DND-41 (cell line): ENCODE measurements around the gene TTBK1.

Experiments used
- ATAC-seq: fragments of 200-7000 bp; cut with Tn5 transposase; 3 replicates; pipeline ENCODE4 v1.9.1; 2021; ENCODE audit warnings: low read depth; ENCODE audit not compliant: insufficient read depth
- DNase-seq: peaks from one replicate; pipeline ENCODE4 v3.0.0-alpha.2; 2020
- H2AFZ ChIP-seq: 2 replicates; pipeline ENCODE4 v1.6.0; 2012; ENCODE audit warnings: low read depth, low read length
- H3K27ac ChIP-seq: 2 replicates; pipeline ENCODE4 v1.5.1; 2012; ENCODE audit warnings: low read length, inconsistent platforms
- H3K27me3 ChIP-seq: fragments of 200-600 bp; sonication (generic); 2 replicates; pipeline ENCODE4 v1.6.0; 2012; ENCODE audit warnings: low read length, mild to moderate bottlenecking, inconsistent platforms; ENCODE audit not compliant: insufficient read depth, poor library complexity
- H3K36me3 ChIP-seq: 2 replicates; pipeline ENCODE4 v1.5.1; 2012; ENCODE audit warnings: low read length, inconsistent platforms; ENCODE audit not compliant: insufficient read depth
- H3K4me1 ChIP-seq: 2 replicates; pipeline ENCODE4 v1.5.1; 2012; ENCODE audit warnings: mild to moderate bottlenecking, low read length; ENCODE audit not compliant: insufficient read depth
- H3K4me2 ChIP-seq: 2 replicates; pipeline ENCODE4 v1.6.0; 2012; ENCODE audit warnings: mild to moderate bottlenecking, moderate library complexity, low read length, inconsistent platforms; ENCODE audit not compliant: insufficient read depth
- H3K4me3 ChIP-seq, 2 experiments: fragments of 200-600 bp in 1 of 2; shearing (Covaris generic) in 1 of 2; 2 replicates each; pipeline ENCODE4 v1.5.1; 2012 to 2016; ENCODE audit warnings: inconsistent platforms in 2 of 2, low read length in 2 of 2, mild to moderate bottlenecking in 2 of 2, low read depth in 1 of 2, moderate library complexity in 1 of 2
- H3K79me2 ChIP-seq: 2 replicates; pipeline ENCODE4 v1.6.0; 2012; ENCODE audit warnings: low read length, inconsistent platforms; ENCODE audit not compliant: insufficient read depth
- H3K9ac ChIP-seq: 2 replicates; pipeline ENCODE4 v1.6.0; 2012; ENCODE audit warnings: low read depth, mild to moderate bottlenecking, inconsistent platforms, low read length, moderate library complexity
- H3K9me3 ChIP-seq: 2 replicates; pipeline ENCODE4 v1.5.1; 2012; ENCODE audit warnings: low read length, moderate library complexity, mild to moderate bottlenecking, inconsistent platforms; ENCODE audit not compliant: insufficient read depth, severe bottlenecking
- H4K20me1 ChIP-seq: 2 replicates; pipeline ENCODE4 v1.6.0; 2012; ENCODE audit warnings: low read length; ENCODE audit not compliant: insufficient read depth
- EZH2 ChIP-seq: IDR thresholded peaks from 3 replicates; pipeline ENCODE4 v1.6.1; 2012; ENCODE audit warnings: borderline replicate concordance, low read depth, mild to moderate bottlenecking, moderate library complexity, low read length, inconsistent platforms; ENCODE audit not compliant: severe bottlenecking
- TF ChIP-seq, protein P1 (sequence below): IDR thresholded peaks from 2 replicates; pipeline ENCODE4 v1.5.1; 2012; ENCODE audit warnings: borderline replicate concordance, low read length, moderate library complexity, mild to moderate bottlenecking; ENCODE audit not compliant: poor library complexity, severe bottlenecking; ENCODE audit errors: extremely low read depth

TTBK1 gene

DNA sequence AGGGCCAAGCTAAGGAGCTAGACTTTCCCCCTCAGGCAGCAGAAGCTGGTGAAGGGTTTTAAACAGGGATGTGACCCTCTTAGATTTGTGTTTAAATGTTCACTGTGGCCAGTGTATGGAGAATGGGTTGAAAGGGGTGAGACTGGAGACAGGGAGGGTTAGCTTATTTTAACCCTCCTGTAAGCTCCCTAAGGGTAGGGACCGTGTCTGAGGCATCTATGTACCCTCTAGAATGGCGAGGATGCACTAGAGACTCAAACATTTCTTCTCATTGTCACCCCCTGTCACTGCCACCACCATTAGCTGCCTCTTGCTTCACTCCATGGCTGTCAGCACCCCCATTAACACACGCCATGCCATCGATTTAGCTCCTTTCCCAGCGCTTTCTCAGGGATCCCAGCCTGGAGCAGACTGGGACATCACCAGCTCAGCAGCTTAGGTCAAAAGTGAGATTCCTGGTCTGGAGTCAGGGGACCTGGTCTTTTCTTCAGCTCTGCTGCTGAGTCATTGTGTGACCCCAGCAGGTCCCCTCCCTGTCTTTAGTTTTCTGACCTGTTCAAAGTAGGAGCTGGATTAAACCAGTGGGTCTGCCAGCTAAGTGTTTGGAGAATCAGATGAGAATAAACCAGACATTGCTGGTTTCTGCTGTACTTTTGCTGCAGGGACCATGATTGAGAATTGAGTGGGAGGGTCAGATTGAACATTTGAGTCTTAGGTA lies 53.7 kb downstream of the TTBK1 start:
- DNase-seq = no peak
- H3K9me3 ChIP-seq = no peaks in the 10 kb centered on the region

DNA sequence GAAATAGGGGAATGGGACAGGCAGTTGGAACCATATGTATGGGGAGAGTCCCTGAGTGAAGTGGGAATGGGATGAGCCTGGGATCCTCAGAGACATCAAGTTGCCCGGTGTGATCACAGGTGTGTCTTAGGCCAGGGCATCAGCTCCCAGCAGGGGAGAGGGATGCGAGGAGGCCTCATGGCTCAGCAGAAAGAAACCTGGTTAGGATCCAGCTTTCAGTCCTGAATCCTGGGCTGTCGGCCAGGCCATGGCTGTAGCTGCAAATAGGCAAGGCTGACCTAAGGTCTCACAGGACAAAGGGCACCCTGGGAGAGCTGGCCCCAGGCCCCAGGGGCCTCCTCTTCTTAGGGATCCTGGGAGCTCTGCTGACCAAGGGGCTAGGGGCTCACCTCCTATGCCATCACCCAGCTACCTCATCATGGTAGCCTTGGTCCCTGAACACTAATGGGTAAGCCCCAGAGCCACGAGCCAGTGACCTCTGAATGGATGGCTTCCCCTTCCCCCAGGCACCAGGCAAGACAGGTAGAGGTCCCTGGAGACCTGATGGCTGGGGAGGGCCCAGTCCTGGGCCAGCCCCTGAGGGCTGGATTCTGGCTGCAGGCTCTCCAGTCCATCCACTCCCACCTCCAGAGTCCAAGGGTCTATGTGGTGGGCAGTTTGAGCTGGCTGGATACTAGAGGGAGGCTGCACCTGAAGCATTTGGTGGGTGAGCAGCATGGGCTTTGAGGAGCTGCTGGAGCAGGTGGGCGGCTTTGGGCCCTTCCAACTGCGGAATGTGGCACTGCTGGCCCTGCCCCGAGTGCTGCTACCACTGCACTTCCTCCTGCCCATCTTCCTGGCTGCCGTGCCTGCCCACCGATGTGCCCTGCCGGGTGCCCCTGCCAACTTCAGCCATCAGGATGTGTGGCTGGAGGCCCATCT lies 54.6 kb downstream of the TTBK1 start, which contains the start of gene SLC22A7:
Gene SLC22A7 (plus strand): TSS at position 617 of the 921 bp plus-strand sequence. CDS start 99 bp downstream, at position 716.
- ATAC-seq = no peak
- no peak within 1 kb of the TSS for H2AFZ ChIP-seq
- no peaks in the 10 kb centered on the region for H3K4me1 ChIP-seq
- DNase-seq = no peak
- H3K36me3 ChIP-seq = no peaks in the 10 kb centered on the region
- no peak within 1 kb of the TSS for H3K9ac ChIP-seq
- H3K9me3 ChIP-seq = no peaks in the 10 kb centered on the region
- H3K27ac ChIP-seq = no peak within 1 kb of the TSS
- H3K27me3 ChIP-seq = peaks cover 13% of the 10 kb centered on the region
- no peaks in the 10 kb centered on the region for H3K79me2 ChIP-seq
- no peak within 1 kb of the TSS for H3K4me3 ChIP-seq
- TF ChIP-seq, protein P1, sequence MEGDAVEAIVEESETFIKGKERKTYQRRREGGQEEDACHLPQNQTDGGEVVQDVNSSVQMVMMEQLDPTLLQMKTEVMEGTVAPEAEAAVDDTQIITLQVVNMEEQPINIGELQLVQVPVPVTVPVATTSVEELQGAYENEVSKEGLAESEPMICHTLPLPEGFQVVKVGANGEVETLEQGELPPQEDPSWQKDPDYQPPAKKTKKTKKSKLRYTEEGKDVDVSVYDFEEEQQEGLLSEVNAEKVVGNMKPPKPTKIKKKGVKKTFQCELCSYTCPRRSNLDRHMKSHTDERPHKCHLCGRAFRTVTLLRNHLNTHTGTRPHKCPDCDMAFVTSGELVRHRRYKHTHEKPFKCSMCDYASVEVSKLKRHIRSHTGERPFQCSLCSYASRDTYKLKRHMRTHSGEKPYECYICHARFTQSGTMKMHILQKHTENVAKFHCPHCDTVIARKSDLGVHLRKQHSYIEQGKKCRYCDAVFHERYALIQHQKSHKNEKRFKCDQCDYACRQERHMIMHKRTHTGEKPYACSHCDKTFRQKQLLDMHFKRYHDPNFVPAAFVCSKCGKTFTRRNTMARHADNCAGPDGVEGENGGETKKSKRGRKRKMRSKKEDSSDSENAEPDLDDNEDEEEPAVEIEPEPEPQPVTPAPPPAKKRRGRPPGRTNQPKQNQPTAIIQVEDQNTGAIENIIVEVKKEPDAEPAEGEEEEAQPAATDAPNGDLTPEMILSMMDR = no peak
- TF ChIP-seq EZH2 = no peak
- no peak within 1 kb of the TSS for H3K4me2 ChIP-seq
- no peaks in the 10 kb centered on the region for H4K20me1 ChIP-seq

More for the DNA sequence above, 53.7 kb downstream of the TTBK1 start:
- no peak overlapping the region for H3K4me2 ChIP-seq
- no peaks in the 10 kb centered on the region for H3K4me1 ChIP-seq
- H3K4me3 ChIP-seq = no peak overlapping the region
- ATAC-seq = no peak
- H3K36me3 ChIP-seq = no peaks in the 10 kb centered on the region
- no peak overlapping the region for H3K27ac ChIP-seq
- H3K27me3 ChIP-seq = peaks cover 13% of the 10 kb centered on the region
- TF ChIP-seq EZH2 = no peak
- TF ChIP-seq, protein P1 = no peak
- no peak overlapping the region for H2AFZ ChIP-seq
- H3K79me2 ChIP-seq = no peaks in the 10 kb centered on the region
- H4K20me1 ChIP-seq = no peaks in the 10 kb centered on the region
- H3K9ac ChIP-seq = no peak overlapping the region

DNA sequence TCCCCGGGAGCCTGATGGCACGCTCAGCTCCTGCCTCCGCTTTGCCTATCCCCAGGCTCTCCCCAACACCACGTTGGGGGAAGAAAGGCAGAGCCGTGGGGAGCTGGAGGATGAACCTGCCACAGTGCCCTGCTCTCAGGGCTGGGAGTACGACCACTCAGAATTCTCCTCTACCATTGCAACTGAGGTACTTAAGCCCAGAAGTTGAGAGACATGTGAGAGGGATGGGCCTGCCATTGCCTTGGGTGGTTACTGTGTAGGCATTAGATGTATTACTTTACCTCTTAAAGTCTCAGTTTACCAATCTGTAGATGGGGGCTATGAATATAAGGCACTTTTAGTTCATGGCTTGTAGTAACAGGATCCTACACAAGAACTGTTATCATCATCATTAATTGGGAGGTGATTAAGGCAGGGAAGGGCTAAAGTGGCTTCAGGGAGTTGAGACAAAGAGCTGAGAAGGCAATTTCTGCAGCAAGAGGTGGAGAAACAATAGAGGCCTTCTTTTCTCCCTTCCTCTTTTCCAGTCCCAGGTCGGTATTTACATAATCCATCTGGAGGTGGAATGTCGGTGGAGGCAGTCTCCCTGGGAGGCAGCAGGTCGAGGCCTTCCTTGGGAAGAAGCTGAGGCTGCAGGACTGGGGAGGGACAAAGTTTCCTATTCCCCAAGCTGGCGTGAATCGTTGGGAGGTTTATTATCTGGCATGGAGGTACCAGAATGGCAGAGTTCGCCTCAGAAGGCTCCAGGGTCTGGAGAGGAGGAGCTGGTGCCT lies 55.5 kb downstream of the TTBK1 start:
- no peak for TF ChIP-seq EZH2
- TF ChIP-seq, protein P1 = no peak
- Histone ChIP-seq H3K79me2 (no peaks in the 10 kb centered on the region), H3K27ac (no peak overlapping the region), H4K20me1 (no peaks in the 10 kb centered on the region), H3K36me3 (no peaks in the 10 kb centered on the region), H3K27me3 (peaks cover 13% of the 10 kb centered on the region), H3K9ac (no peak overlapping the region), H3K9me3 (no peaks in the 10 kb centered on the region), H3K4me1 (no peaks in the 10 kb centered on the region), H2AFZ (no peak overlapping the region), H3K4me3 (no peak overlapping the region), H3K4me2 (no peak overlapping the region)
- DNase-seq (no peak), ATAC-seq (no peak)
